Suprapubic skin (tissue), 4 donors: ENCODE measurements around the gene MAPRE3. TPM values are rescaled to one million over a fixed set of nuclear protein-coding genes. Genes with fewer than 3 reads are reported as not detected.

Source experiments
- DNase-seq, 2 donors: peaks; one replicate each; pipeline ENCODE4 v3.0.0-alpha.2; 2019; ENCODE audit warnings: low spot score in 2 of 2
- H3K27ac ChIP-seq: fragments of 200-600 bp; sonication (generic); one replicate; pipeline ENCODE4 v1.5.1; 2019
- H3K27me3 ChIP-seq: fragments of 200-600 bp; sonication (generic); one replicate; pipeline ENCODE4 v1.5.1; 2019
- H3K36me3 ChIP-seq: fragments of 200-600 bp; sonication (generic); one replicate; pipeline ENCODE4 v1.5.1; 2019
- H3K4me1 ChIP-seq: fragments of 200-600 bp; sonication (generic); one replicate; pipeline ENCODE4 v1.5.1; 2019
- H3K4me3 ChIP-seq: fragments of 200-600 bp; sonication (generic); one replicate; pipeline ENCODE4 v1.5.1; 2019; ENCODE audit warnings: mild to moderate bottlenecking
- H3K9me3 ChIP-seq: fragments of 200-600 bp; sonication (generic); one replicate; pipeline ENCODE4 v1.5.1; 2019
- EP300 ChIP-seq: sonication (generic); formaldehyde crosslinking; IDR thresholded peaks from one replicate; pipeline ENCODE4 v1.6.1; 2017; ENCODE audit warnings: antibody characterized with exemption
- POLR2A ChIP-seq, 2 donors: fragments of 450-650 bp; IDR thresholded peaks; one replicate each; pipeline ENCODE4 v1.6.1; 2017; ENCODE audit warnings: antibody characterized with exemption in 2 of 2, mild to moderate bottlenecking in 2 of 2, moderate library complexity in 2 of 2
- POLR2AphosphoS5 ChIP-seq, 3 donors: sonication (generic); formaldehyde crosslinking; IDR thresholded peaks; one replicate each; pipeline ENCODE4 v1.6.1; 2017; ENCODE audit warnings: antibody characterized with exemption in 3 of 3
- WGBS: methylation state at CpG from one replicate; pipeline ENCODE4 v1.1.5; 2018; 5-methylcytosine and 5-hydroxymethylcytosine counted together
- total RNA-seq, 4 donors: library from RNA; depleted of rRNA; stranded (reverse); fragments of >200 nt; gene quantifications; one replicate each; pipeline ENCODE4 v1.1.0, GENCODE V29; 2016
- TF ChIP-seq, protein P1 (sequence below), 2 donors: fragments of 200-600 bp in 1 of 2; fragments of 450-650 bp in 1 of 2; sonication (generic) in 1 of 2; IDR thresholded peaks; one replicate each; pipeline ENCODE4 v1.5.1; 2016 to 2019; ENCODE audit warnings: antibody characterized with exemption in 2 of 2, mild to moderate bottlenecking in 1 of 2, moderate library complexity in 1 of 2

MAPRE3 gene
- total RNA-seq, 4 donors from 2014 or later, result 29.5 to 57.5 (median 34.0) TPM

DNA sequence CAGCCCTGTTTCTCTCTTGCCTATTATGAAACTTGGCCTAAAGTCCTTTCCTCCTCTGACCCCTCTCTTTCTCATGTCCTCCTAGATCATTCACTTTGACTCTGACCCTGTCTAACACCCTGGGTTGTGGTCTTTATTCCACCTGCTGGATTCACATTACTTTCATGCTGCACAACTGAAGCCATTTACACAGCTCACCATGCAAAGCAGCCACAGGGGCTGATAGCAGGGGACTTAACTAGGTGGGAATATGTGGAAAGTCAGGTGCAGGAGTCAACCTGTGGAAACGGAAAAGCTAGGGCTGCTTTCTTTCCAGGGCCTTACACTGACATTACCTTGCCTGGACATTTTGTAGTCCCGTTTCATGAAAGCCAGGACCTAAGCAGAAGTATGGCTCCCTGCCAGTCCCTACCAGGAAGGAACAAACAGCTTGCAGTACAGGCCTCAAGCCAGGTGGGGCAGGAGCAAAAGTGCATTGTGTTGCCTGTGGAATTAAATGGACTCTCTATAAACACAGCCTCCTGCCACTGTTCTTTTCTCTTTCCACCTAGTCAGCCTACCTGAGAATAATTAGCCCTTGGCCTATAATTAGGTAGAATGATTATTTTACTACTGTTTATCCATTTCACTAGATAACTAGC, 11.8 kb downstream of the MAPRE3 start:
- TF ChIP-seq, protein P1, sequence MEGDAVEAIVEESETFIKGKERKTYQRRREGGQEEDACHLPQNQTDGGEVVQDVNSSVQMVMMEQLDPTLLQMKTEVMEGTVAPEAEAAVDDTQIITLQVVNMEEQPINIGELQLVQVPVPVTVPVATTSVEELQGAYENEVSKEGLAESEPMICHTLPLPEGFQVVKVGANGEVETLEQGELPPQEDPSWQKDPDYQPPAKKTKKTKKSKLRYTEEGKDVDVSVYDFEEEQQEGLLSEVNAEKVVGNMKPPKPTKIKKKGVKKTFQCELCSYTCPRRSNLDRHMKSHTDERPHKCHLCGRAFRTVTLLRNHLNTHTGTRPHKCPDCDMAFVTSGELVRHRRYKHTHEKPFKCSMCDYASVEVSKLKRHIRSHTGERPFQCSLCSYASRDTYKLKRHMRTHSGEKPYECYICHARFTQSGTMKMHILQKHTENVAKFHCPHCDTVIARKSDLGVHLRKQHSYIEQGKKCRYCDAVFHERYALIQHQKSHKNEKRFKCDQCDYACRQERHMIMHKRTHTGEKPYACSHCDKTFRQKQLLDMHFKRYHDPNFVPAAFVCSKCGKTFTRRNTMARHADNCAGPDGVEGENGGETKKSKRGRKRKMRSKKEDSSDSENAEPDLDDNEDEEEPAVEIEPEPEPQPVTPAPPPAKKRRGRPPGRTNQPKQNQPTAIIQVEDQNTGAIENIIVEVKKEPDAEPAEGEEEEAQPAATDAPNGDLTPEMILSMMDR (IDR thresholded peaks at IDR 0.05), result peak; percentile 33 to 43
- TF ChIP-seq EP300, result no peak
- DNase-seq, result peak in 1 of 2 donors; percentile 78
- Histone ChIP-seq H3K4me1 (peaks cover 18% of the 10 kb centered on the region), H3K4me3 (no peak overlapping the region), H3K9me3 (no peaks in the 10 kb centered on the region), H3K27ac (no peak overlapping the region), H3K36me3 (no peaks in the 10 kb centered on the region), H3K27me3 (no peaks in the 10 kb centered on the region)
- WGBS, result 25% methylated on average over 2 of the region's 2 CpGs

DNA sequence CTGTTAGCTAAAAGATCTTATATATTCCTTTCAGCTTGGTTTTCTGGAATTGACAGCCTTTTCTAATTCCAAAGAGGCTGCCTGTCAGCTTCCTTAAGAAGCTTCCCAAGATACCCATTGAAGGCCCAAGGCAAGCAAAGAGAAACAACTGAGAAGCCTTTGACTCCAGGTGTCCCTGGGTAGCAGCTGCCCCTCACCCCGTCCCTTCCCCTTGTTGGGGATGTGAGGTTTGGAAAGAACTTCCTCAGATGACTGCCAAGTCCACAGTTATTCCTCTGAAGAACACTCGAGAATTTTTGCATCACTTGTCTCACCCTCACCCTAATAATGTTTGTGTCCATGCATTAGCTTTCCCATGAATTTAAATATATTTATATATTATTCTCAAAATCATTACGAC, 13.3 kb downstream of the MAPRE3 start:
- Histone ChIP-seq H3K27ac (no peak overlapping the region), H3K4me3 (no peak overlapping the region), H3K9me3 (no peaks in the 10 kb centered on the region), H3K27me3 (no peaks in the 10 kb centered on the region), H3K4me1 (peaks cover 13% of the 10 kb centered on the region), H3K36me3 (no peaks in the 10 kb centered on the region)
- 72% methylated on average over 3 of the region's 3 CpGs for WGBS
- no peak for DNase-seq
- TF ChIP-seq, protein P1 (IDR thresholded peaks at IDR 0.05), result no peak
- TF ChIP-seq POLR2A (IDR thresholded peaks at IDR 0.05) (no peak), POLR2AphosphoS5 (IDR thresholded peaks at IDR 0.05) (no peak), EP300 (no peak)

DNA sequence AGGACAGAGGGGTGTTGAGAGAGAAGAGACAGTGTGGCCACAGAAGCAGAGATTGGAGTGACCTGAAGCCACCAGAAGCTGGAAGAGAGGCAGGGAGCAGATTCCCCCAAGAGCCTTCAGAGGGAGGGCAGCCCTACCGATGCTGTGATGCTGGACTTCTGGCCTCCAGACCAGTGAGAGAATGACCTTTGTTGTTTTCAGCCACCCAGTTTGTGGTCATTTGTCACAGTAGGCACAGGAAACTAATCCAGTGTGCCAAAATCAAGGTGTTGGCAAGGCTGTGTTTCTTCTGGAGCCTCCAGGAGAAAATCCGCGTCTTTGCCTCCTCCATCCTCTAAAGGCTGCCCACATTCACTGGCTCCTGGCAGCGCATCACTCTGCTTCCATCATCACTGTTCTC, 15.4 kb downstream of the MAPRE3 start:
- no peak for DNase-seq
- H3K27me3 ChIP-seq, result no peaks in the 10 kb centered on the region
- H3K27ac ChIP-seq, result no peak overlapping the region
- 92% methylated on average over 4 of the region's 4 CpGs for WGBS
- H3K9me3 ChIP-seq, result no peaks in the 10 kb centered on the region
- H3K36me3 ChIP-seq, result no peaks in the 10 kb centered on the region
- TF ChIP-seq, protein P1 (IDR thresholded peaks at IDR 0.05), result no peak
- no peak for TF ChIP-seq POLR2AphosphoS5 (IDR thresholded peaks at IDR 0.05)
- TF ChIP-seq POLR2A (IDR thresholded peaks at IDR 0.05), result no peak
- TF ChIP-seq EP300, result no peak
- no peak overlapping the region for H3K4me3 ChIP-seq
- H3K4me1 ChIP-seq, result peaks cover 13% of the 10 kb centered on the region

- Histone ChIP-seq H3K27me3 (no peaks in the 10 kb centered on the region), H3K36me3 (no peaks in the 10 kb centered on the region), H3K4me3 (no peak overlapping the region), H3K9me3 (no peaks in the 10 kb centered on the region), H3K27ac (no peak overlapping the region), H3K4me1 (peaks cover 13% of the 10 kb centered on the region)
- TF ChIP-seq POLR2AphosphoS5 (IDR thresholded peaks at IDR 0.05), result no peak
- TF ChIP-seq, protein P1 (IDR thresholded peaks at IDR 0.05), result no peak
- no peak for TF ChIP-seq EP300
- no peak for TF ChIP-seq POLR2A (IDR thresholded peaks at IDR 0.05)
- no peak for DNase-seq
- 82% methylated on average over 5 of the region's 5 CpGs for WGBS
Observed at GRCh38 chr2:26986576-26986975, 16.1 kb downstream of the MAPRE3 start.

GRCh38 chr2:26988058-26988860, 17.8 kb downstream of the MAPRE3 start:
- no peaks in the 10 kb centered on the region for H3K9me3 ChIP-seq
- WGBS, result 84% methylated on average over 4 of the region's 4 CpGs
- no peaks in the 10 kb centered on the region for H3K27me3 ChIP-seq
- H3K4me3 ChIP-seq, result no peak overlapping the region
- H3K36me3 ChIP-seq, result no peaks in the 10 kb centered on the region
- H3K27ac ChIP-seq, result no peak overlapping the region
- DNase-seq, result no peak
- TF ChIP-seq POLR2AphosphoS5 (IDR thresholded peaks at IDR 0.05) (no peak), EP300 (no peak), POLR2A (IDR thresholded peaks at IDR 0.05) (no peak)
- TF ChIP-seq, protein P1 (IDR thresholded peaks at IDR 0.05), result no peak
- H3K4me1 ChIP-seq, result no peaks in the 10 kb centered on the region
